Activated B cell treated with CpG ODN at 0.5 μM for 24 hours (primary cell): Measurements from ENCODE around the gene DLL1. TPM values are rescaled to one million over a fixed set of nuclear protein-coding genes. Genes with fewer than 3 reads are reported as not detected.

Experiments used
- ATAC-seq: fragments of 200-7000 bp; cut with Tn5 transposase; one replicate; pipeline ENCODE4 v1.10.0; 2021; ENCODE audit warnings: low read depth, mild to moderate bottlenecking, moderate library complexity
- CTCF ChIA-PET: fragments of 350-600 bp; sonication (Branson Sonifier 250); formaldehyde crosslinking; loops from one replicate; lab custom pipeline; 2021; ENCODE audit warnings: antibody characterized with exemption; lab: Charles Lee
- POLR2A ChIA-PET: fragments of 350-600 bp; sonication (Branson Sonifier 250); formaldehyde crosslinking; loops from one replicate; lab custom pipeline; 2021; ENCODE audit warnings: antibody characterized with exemption; lab: Charles Lee
- DNase-seq: peaks from one replicate; pipeline ENCODE4 v3.0.0; 2022
- H3K27ac Mint-ChIP-seq: one replicate; pipeline ENCODE4 v1.8.0; 2020; ENCODE audit warnings: mixed read lengths
- H3K27me3 Mint-ChIP-seq: one replicate; pipeline ENCODE4 v1.8.0; 2021; ENCODE audit warnings: mixed read lengths
- H3K36me3 Mint-ChIP-seq: one replicate; pipeline ENCODE4 v1.8.0; 2021; ENCODE audit warnings: low read depth, mixed read lengths
- H3K4me1 Mint-ChIP-seq: one replicate; pipeline ENCODE4 v1.8.0; 2021; ENCODE audit warnings: mixed read lengths
- H3K4me3 Mint-ChIP-seq: one replicate; pipeline ENCODE4 v1.8.0; 2020; ENCODE audit warnings: mild to moderate bottlenecking, mixed read lengths
- H3K9me3 Mint-ChIP-seq: one replicate; pipeline ENCODE4 v1.8.0; 2020; ENCODE audit warnings: mixed read lengths
- CTCF ChIP-seq: fragments of 200-600 bp; IDR thresholded peaks from one replicate; pipeline ENCODE4 v1.8.0; 2022; ENCODE audit warnings: antibody characterized with exemption, mild to moderate bottlenecking
- intact Hi-C: fragments of 100-400 bp; cut with micrococcal nuclease; formaldehyde crosslinking; loops from one replicate; pipeline ENCODE4 v1.15.1; 2024
- total RNA-seq: library from RNA; stranded (reverse); gene quantifications from 2 replicates; pipeline ENCODE4 v1.2.3, GENCODE V29; 2022

Gene DLL1
- total RNA-seq, 1 donor from 2014 or later = 0.53 TPM

- no peak overlapping the region for H3K4me3 Mint-ChIP-seq
- no peak overlapping the region for H3K27ac Mint-ChIP-seq
- ChIA-PET POLR2A (no interaction called here), CTCF (no interaction called here)
- H3K9me3 Mint-ChIP-seq = no peaks in the 10 kb centered on the region
- H3K4me1 Mint-ChIP-seq = no peaks in the 10 kb centered on the region
- intact Hi-C loops = no loop called here
- ATAC-seq = no peak
- peaks cover 8% of the 10 kb centered on the region for H3K27me3 Mint-ChIP-seq
- no peak for DNase-seq
- TF ChIP-seq CTCF = no peak
- no peaks in the 10 kb centered on the region for H3K36me3 Mint-ChIP-seq
These were observed 26.8 kb downstream of the DLL1 start for GRCh38 chr6:170264086-170264485.

- no peak overlapping the region for H3K4me3 Mint-ChIP-seq
- H3K27me3 Mint-ChIP-seq = peaks cover 10% of the 10 kb centered on the region
- POLR2A ChIA-PET = no interaction called here
- DNase-seq (no peak), ATAC-seq (no peak)
- no peak for TF ChIP-seq CTCF
- CTCF ChIA-PET = no interaction called here
- no peak overlapping the region for H3K27ac Mint-ChIP-seq
- intact Hi-C loops = no loop called here
- no peaks in the 10 kb centered on the region for H3K9me3 Mint-ChIP-seq
- no peaks in the 10 kb centered on the region for H3K36me3 Mint-ChIP-seq
- no peaks in the 10 kb centered on the region for H3K4me1 Mint-ChIP-seq
These were observed 27.5 kb downstream of the DLL1 start for GRCh38 chr6:170263410-170263809.

- intact Hi-C loops = no loop called here
- peaks cover 10% of the 10 kb centered on the region for H3K27me3 Mint-ChIP-seq
- H3K4me3 Mint-ChIP-seq = no peak overlapping the region
- no peak for TF ChIP-seq CTCF
- POLR2A ChIA-PET = no interaction called here
- CTCF ChIA-PET = no interaction called here
- no peak for ATAC-seq
- no peak for DNase-seq
- H3K4me1 Mint-ChIP-seq = no peaks in the 10 kb centered on the region
- H3K9me3 Mint-ChIP-seq = no peaks in the 10 kb centered on the region
- no peak overlapping the region for H3K27ac Mint-ChIP-seq
- H3K36me3 Mint-ChIP-seq = no peaks in the 10 kb centered on the region
These were observed 28.3 kb downstream of the DLL1 start for GRCh38 chr6:170262489-170263088.

GRCh38 chr6:170261643-170262488 lies 29.0 kb downstream of the DLL1 start:
- H3K9me3 Mint-ChIP-seq = no peaks in the 10 kb centered on the region
- intact Hi-C loops = no loop called here
- no peak for ATAC-seq
- no peak for TF ChIP-seq CTCF
- no peaks in the 10 kb centered on the region for H3K4me1 Mint-ChIP-seq
- H3K27ac Mint-ChIP-seq = no peak overlapping the region
- no peaks in the 10 kb centered on the region for H3K36me3 Mint-ChIP-seq
- DNase-seq = no peak
- H3K4me3 Mint-ChIP-seq = no peak overlapping the region
- ChIA-PET CTCF (no interaction called here), POLR2A (no interaction called here)
- H3K27me3 Mint-ChIP-seq = peaks cover 10% of the 10 kb centered on the region

DNA sequence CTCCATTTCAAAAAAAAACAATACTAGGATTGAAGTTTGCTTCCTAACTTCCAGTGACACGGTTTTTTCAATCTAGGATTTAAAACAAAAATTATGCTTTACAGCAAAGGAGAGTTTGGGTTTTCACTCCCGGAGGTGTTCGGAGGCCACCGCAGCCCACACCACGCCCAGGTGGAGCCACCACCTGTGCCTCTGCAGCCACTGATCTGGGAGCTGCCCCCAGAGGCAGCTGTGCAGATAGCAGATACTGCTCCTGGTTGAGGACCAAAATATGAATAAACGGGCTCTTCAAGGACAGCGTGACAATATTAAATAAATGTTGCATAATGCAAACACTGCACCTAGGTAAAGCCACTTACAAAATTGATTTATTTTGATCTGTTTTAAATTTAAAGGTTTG lies 30.2 kb downstream of the DLL1 start:
- H3K36me3 Mint-ChIP-seq = no peaks in the 10 kb centered on the region
- intact Hi-C loops = no loop called here
- no peak overlapping the region for H3K27ac Mint-ChIP-seq
- no peak for TF ChIP-seq CTCF
- no peak for ATAC-seq
- ChIA-PET POLR2A (no interaction called here), CTCF (no interaction called here)
- no peaks in the 10 kb centered on the region for H3K9me3 Mint-ChIP-seq
- no peak overlapping the region for H3K4me3 Mint-ChIP-seq
- DNase-seq = no peak
- no peaks in the 10 kb centered on the region for H3K4me1 Mint-ChIP-seq
- H3K27me3 Mint-ChIP-seq = peaks cover 12% of the 10 kb centered on the region
